ENCODE results near the gene ZNF423. TPM values are rescaled to one million over a fixed set of nuclear protein-coding genes. Genes with fewer than 3 reads are reported as not detected.

Gene ZNF423
- total RNA-seq, 1 donor from 2014 or later, result 7.3 TPM

DNA sequence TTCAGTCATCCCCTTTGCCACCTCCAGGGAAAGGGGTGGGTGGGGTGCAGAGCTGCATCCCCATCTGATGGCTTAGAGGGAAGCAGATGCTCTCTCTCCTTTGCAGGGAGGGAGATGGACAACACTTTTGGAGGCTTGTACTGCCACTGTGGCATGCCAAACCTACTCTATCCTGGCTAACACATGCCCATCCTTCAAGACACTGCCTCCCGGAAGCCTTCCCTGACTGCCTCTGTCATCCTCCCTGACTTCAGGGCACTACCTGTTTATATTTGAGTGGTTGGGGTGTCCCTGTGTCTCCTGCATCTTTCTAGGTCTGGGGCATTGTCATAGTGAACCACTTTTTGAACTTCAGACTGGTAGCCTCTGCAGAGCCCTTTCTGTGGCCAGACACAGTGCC is 202.3 kb downstream of the ZNF423 start:
- DNase-seq (ENCODE audit: low spot score in 2 of 2), result no peak
- no peak for FAIRE-seq

DNA sequence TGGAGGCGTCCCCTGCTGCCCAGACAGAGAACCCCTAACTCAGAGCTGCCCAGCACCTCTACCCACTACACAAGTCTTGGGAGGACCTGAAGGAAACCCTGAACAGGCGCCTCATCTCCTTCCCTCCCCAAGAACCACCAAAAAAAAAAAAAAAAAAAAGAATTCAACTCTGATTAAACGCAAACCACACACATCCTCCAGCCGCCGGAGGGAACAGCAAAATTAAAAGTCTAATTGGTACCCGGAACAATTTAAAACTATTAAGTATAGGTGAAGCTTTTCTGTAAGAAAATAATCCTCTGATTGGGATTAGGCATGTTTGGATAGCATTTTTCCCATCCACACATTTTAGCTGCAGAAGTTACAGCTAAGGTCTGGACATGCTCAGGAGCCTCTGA is 202.7 kb downstream of the ZNF423 start:
- DNase-seq (ENCODE audit: low spot score in 2 of 2) (no peak), FAIRE-seq (no peak)

GRCh38 chr16:49652456-49653172 is 203.3 kb downstream of the ZNF423 start:
- DNase-seq (ENCODE audit: low spot score in 2 of 2) (no peak), FAIRE-seq (no peak)

DNA sequence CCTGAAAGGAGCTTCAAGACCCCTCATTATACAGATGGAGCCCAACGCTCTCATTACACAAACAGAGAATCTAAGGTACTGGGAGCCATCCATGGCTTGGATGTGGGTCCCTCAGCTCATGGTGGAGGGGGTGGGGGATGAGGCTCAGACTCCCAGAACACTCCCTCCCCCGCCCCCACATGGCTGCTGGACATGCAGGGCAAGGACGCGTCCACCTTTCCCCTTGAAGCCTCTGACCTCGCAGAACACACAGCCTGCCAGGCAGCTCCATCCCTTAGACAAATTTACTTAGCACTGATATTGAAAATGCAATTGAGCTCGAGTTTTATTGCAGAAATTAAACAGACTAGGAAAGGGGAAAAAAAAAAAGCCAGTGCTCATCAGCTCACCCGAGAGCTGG is 203.9 kb downstream of the ZNF423 start:
- no peak for DNase-seq (ENCODE audit: low spot score in 2 of 2)
- FAIRE-seq, result no peak

DNA sequence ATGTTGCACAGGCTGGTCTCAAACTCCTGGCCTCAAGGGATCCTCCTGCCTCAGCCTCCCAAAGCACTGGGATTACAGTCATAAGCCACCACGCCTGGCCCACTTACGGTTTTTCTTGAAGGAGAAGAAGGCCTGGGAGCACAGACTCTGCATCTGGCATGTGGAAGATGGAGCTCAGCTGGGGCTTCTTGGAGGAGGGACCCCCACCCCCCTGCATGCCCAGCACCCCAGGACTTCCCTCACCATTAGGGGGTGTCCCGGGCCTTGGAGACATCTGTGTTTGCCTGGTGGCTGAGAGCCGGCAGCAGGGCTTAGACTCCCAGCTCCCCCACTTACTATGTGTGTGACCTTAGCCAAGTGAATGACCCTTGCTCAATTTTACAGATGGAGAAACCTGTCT is 204.7 kb downstream of the ZNF423 start:
- DNase-seq (ENCODE audit: low spot score in 2 of 2) (no peak), FAIRE-seq (no peak)

DNA sequence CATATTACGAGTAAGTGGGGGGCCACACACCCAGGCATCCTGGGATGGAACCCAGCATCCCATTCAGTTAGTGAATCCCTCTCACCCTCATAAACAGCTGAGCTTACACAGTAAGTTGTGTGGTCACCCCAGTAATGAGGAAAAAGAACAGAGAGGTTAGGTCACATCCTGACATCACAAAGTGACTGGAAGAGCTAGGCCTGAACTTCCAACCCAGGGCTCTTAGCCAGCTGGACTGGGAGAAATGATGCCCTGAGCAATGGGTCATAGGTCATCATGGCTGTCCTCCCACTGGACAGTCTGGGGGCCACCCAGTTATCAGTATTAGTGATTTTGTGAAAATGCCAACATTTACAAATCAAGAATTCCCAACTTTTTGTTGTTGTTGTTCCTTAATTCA is 205.3 kb downstream of the ZNF423 start:
- DNase-seq (ENCODE audit: low spot score in 2 of 2) (no peak), FAIRE-seq (no peak)

DNA sequence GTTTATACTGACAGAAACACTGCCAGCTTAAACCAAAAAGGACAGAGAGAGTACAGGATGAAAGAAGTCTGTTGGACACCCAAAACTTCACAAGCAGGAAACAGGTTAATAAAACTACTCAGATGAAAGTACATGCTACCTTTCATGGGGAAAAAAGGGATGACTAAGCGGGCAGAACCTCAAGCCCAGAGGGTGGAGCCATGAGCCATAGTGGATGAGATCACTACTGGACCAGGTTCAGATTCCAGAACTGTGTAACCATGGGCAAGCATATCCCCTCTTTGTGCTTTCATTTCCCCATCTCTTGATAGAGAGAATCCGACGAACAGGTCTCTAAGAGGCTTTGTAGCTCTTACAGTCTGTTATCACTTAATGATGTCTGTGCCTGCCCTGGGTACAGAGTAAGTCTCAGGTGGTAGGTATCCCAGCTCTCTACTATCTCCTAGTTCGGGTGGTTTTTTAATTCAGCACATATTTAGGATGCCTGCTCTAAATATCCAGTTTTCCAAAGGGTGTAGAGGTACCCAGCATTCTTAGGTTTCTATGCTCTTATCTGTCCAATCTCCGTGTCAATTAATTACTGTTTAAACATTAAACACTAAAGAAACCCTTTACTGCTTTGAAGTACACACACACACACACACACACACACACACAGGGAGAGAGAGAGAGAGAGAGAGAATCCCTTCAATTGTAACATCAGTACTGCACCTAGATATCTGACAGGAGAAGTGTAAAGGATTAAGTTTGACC is 206.7 kb downstream of the ZNF423 start:
- no peak for FAIRE-seq
- no peak for DNase-seq (ENCODE audit: low spot score in 2 of 2)

- DNase-seq (ENCODE audit: low spot score in 2 of 2) (no peak), FAIRE-seq (no peak)
Observed at GRCh38 chr16:49647673-49648072, 208.2 kb downstream of the ZNF423 start.

- DNase-seq (ENCODE audit: low spot score in 2 of 2) (no peak), FAIRE-seq (no peak)
Observed at GRCh38 chr16:49645263-49645662, 210.6 kb downstream of the ZNF423 start.

- no peak for DNase-seq (ENCODE audit: low spot score in 2 of 2)
- no peak for FAIRE-seq
Observed at GRCh38 chr16:49644145-49644463, 211.8 kb downstream of the ZNF423 start.

GRCh38 chr16:49643429-49644144 is 212.3 kb downstream of the ZNF423 start:
- DNase-seq (ENCODE audit: low spot score in 2 of 2) (no peak), FAIRE-seq (no peak)

- DNase-seq (ENCODE audit: low spot score in 2 of 2) (no peak), FAIRE-seq (no peak)
Observed at GRCh38 chr16:49641250-49641649, 214.7 kb downstream of the ZNF423 start.

- DNase-seq (ENCODE audit: low spot score in 2 of 2), result no peak
- FAIRE-seq, result no peak
Observed at GRCh38 chr16:49640581-49640980, 215.3 kb downstream of the ZNF423 start.

DNA sequence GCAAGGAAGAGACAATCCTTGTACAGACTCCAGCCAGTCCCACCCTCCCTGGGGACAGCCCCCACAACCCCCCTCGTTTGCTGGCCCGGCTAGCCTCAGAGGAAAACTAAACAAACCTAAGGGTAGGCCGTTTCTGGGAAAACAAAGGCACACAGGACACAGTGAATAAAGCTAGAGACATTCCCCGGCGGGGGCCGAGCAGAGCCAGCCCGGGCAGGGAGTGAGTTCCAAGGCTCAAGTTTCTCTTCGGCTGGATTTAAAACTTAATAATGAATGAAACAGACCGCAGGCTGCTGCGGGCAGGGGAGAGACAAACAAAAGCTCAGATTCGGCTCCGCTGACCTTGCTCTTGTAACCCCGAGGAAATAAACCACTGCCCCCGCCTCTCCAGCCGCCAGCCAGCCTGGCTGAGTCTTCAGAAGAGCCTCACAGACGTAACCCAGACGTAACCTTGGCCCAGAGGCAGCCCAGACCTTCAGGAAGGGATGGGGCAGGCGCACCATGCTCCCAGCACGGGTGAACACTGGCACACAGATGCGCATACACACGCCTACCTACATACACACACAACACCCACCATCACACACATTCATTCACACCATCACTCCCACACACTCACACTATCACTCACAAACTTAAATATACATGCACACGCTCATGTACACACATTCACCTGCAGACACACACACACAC is 216.0 kb downstream of the ZNF423 start:
- DNase-seq (ENCODE audit: low spot score in 2 of 2) (peak in 1 of 2 donors; percentile 49), FAIRE-seq (no peak)

DNA sequence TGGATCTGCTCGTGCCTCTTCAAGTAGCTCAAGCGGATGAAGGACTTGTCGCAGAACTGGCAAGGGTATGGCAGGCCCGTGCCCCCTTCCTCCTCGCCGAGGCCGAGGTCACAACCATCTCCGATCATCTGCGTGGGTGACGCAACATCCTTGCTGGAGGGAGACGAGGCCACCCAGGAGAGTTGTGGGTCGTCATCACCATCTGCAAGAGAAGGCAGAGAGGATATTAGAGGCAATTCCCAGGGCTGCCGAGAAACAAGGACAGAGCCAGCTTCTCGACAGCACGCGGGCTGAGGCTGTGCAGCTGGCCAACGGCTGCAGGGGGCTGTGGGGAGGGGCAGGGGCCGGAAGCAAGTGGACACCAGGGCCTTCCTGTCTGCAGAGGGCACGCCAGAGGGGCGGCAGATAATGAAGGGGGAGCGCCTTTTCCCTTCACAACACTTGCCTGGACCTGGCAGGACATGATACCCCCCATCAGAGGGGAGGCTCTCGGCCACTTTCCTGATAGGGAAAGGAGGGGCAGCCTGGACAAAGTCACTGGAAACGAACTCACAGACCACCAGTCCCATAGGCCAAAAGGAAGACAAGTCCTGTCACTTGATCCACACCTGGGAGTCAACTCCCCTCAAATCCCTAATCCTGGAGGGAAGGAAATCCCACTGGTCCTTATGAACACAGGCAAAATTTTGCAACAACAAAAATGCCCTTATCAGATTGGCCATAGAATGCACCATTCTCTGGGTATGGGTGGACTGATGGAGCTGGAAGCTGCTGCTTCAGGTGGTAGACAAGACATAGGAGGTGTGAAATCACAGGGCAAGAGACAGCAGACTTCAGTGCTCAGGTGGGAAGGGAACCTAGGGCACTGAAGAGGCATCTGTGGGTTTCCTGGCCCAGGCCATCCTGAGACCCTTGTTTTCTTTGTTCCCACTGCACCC is 217.0 kb downstream of the ZNF423 start:
- FAIRE-seq (no peak), DNase-seq (ENCODE audit: low spot score in 2 of 2) (no peak)

DNA sequence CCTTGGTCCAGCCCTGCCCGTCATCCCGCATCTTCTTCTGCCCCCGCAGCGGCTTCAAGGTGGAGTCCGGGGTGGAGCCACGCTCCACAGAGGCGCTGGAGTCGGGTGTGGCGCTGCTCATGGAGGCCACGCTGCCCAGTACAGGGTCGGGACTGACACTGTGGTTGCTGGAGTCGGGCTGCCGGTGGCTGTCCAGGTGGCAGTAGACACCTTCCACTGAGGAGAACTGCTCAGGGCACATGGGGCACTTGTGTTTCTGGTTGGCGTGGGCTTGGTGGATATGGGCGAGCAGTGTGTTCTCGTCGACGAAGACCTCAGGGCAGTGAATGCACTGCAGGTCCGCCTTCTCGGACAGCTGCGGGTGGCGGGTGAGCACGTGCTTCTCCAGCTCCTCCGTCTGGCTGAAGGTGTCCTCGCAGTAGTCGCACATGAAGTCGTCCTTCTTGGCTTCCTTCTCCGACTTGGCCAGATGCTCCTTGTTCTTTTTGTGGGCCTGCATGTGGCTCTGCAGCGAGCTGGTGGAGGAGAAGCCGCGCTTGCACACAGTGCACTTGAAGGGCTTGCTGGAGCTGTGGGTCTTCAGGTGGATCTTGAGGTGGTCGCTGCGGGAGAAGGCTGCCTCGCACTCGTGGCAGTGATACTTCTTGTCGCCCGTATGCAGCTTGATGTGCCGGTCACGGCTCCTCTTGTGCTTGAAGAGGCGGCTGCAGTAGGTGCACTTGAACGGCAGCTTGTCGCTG is 217.8 kb downstream of the ZNF423 start:
- FAIRE-seq (no peak), DNase-seq (ENCODE audit: low spot score in 2 of 2) (no peak)

DNA sequence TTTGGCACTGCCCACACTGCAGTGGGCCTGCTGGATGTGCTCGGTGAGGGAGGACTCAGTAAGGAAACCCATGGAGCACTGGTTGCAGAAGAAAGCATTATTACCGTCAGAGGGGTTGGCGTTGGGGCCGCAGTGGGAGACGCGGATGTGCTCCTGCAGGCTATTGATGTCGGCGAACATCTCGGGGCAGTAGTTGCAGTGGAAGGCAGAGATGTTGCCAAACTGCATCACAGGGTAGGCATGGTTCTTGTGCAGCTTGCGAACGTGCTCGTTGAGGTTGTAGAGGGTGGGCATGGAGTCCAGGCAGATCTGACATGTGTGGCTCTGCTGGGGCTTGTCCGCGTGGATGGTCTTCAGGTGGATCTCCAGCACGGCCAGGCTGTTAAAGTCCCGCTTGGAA is 218.4 kb downstream of the ZNF423 start:
- FAIRE-seq, result no peak

DNA sequence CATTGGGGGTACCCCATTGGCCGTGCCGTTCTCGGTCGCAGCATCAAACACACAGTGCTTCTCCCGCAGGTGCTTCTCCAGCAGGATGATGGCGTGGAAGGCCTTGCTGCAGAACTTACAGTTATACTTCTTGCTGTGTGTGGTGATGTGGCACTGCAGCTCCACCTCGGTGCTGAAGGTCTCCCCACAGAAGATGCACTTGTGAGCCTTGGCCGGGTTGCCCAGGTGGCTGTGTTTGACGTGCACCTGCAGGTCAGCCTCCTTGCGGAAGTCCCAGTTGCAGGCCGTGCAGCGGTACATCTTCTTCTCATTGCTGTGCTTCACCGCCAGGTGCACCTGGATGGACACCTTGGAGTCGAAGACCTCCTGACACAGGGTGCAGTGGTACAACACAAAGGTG is 219.3 kb downstream of the ZNF423 start:
- FAIRE-seq, result no peak
- DNase-seq (ENCODE audit: low spot score in 2 of 2), result no peak

More for the DNA sequence above, 218.4 kb downstream of the ZNF423 start:
- DNase-seq (ENCODE audit: low spot score in 2 of 2), result no peak
